GM18861 (cell line): Measurements from ENCODE around the gene GLTP.

Experiments used
- ATAC-seq: cut with Tn5 transposase; IDR thresholded peaks from one replicate; pipeline ENCODE4 v1.9.1; 2021; ENCODE audit not compliant: unreplicated experiment

Gene GLTP

DNA sequence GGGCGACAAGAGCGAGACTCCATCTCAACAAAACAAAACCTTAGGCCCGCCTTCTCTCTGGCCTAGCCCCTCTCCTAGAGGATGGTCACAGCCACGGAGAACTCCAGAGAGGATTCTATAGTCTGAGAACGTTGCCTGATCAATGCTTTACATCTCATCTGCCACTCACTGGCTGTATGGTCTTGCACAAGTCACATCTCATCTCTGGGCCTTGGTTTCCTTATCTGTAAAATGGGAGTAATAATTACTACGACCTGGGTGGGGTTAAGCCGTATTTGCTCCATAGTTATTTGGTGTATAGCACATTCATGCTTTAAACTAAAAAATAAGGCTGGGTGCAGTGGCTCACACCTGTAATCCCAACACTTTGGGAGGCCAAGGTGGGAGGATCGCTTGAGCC lies 55.6 kb downstream of the GLTP start:
- no peak for ATAC-seq

DNA sequence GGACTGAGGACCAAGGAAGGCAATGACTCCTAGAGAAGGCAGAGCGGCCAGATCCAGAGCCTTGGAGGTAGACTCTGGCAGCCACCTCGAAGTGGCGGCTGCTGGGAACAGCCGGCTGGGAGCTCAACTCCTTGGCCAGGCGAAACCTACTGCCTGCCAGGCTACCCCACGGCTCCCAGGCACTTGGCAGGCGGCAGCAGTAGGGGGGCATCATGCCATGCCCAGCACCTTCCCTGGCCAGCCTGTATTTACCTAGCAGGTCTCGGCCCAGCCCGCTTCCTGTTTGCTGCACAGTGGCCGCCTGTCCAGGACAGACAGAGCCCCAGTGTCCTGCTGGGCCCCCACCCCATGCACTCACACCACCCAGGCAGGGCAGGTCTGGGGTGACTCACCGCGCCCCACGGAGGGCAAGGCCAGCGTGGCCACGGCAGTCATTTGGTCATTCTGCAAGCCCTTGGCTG lies 57.4 kb downstream of the GLTP start:
- no peak for ATAC-seq

DNA sequence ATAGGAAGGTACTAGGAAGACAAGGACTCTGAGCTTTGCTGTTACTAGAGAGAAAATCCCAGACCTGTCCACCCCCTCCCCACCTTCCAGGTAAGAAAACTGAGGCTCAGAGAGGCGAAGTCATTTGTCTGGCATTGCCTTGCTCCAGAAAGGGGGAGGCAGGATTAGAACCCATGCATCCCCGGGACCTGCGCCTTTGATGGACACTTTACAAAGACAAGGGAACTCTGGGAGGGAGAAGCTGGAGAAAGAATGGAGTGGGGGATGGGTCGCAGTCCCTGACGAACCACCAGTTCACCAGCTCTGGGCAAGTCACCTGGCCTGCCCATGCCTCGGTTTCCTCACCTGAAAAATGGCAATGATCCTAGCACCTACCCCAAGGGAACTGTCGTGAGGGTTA lies 57.9 kb downstream of the GLTP start:
- ATAC-seq, result no peak

DNA sequence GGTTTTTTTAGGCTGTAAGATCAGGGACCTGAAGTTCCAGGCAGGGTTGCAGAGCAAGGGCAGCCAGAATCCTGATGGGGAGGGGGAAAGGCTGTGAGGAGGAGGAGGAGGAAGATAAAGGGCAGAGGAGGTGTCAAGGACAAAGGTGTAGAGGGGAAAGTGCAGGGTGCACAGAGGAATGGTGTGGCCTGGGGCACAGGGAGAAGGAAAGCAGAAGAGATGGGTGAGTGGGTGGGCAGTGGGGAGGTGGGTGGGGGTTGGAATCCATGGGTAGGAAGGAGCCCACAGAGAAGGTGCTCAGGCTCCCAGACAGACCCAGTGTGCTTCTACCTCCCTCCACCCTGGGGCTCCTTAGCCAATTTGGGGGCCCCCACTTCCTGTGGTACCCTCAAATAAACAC lies 58.4 kb downstream of the GLTP start:
- ATAC-seq, result no peak

DNA sequence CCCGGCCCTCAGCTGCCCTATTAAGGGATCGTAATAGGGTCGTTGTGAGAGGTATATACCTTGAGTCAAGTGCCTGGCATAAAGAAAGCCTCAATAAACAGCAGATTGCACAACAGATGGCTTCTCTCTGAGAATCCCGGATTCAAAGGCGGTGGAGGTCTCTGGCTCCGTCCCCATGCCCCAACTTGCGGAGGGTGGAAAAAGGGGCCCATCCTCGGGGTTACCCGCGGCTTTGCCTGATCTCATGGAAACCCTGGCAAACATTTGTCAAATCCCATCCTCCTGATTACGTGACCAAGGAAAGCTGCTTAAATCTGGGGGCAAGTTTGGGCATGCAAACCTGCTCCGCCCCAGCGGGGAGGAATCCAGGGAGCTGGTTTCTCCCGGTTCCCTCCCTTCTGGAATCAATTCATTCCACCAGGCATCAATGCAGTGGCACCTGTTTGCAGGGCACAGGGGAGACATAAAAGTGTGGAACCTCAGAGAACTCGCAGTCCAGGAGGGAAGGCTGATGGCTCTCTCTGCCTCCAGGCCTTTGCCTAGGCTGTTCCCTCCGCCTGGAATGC lies 59.4 kb downstream of the GLTP start:
- no peak for ATAC-seq

DNA sequence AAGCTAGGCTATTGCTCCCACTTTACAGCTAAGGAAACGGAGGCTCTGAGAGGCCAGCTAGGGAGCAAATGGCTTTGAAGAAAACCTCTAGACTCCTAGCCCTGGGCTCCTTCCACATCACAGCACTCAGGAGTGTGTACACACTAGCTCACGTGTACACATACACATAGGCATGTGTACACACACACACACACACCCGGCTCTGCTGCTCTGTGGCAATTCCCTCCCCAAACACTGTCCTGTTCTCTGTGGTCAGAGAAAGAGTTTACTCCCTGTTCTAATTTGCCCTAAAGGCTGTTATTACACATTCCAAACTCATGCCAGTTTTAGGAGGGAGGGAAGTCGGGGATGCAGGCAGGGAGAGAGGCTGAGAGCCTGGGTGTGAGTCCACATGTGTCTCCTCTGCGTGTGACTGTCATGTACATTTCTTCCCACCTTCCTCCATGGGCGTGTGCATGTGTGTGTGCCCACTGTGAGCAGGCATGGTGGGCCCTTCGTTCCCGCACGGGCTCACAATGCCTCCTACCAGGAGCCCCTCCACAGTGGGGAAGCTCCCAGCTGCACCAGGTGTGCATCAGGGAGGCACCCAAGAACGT lies 61.3 kb downstream of the GLTP start:
- ATAC-seq, result no peak

DNA sequence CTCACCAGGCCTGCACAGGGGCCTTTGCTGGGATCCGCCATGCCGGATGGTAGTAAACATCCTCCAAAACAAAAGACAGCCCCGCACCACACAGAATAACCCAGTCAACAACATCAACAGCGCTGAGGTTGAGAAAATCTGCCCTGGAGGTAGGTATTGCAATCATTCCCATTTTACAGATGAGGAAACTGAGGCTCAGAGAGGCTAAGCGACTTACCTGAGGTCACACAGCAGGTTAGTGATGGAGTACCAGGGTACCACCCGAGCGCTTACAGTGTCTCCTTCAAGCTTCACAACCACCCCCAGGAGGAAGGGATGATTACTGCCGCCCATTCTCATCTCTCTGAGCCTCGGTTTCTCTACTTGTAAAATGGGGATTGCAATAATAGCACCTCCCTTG lies 62.1 kb downstream of the GLTP start:
- ATAC-seq, result no peak

DNA sequence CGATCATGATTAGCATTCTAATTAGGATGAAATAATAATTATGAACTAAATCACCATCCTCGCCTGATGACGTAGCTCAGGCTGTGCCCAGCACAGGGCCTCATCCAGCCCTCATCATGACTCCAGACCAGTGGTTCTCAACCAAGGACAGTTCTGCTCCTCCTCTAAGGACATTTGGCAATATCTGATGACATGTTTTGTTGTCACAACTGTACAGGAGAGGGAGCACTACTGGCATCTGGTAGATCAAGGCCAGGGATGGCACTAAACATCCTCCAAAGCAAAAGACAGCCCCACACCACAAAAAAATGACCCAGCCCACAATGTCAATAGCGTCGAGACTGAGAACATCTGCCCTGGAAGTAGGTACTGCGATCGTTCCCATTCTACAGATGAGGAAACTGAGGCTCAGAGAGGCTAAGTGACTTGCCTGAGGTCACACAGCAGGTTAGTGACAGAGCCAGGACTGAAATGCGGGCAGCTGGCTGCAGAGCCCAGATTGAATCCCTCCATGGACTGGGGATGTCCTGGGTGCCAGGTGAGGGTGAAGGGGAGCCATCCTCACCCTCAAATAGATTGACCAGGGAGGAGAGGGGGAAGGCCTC lies 62.6 kb downstream of the GLTP start:
- no peak for ATAC-seq

DNA sequence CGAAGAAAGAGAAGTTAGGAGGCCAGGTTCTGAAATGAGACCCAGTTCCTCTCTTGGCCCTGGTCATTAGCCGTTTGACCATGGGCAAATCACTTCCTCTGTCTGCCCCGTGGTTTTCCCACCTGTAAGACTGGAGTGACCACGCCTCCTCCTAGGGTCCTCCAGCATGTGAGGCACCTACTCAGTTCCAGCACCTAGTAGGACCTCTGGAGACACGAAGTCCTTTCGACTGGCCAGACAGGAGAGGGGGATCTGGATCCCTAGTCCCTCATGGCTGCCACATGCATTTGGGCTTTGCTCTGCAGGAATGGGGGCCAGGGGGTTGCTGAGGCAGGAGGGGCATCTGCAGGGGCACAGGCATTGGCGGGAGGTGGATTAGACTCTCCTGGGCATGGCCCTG lies 63.5 kb downstream of the GLTP start:
- no peak for ATAC-seq

DNA sequence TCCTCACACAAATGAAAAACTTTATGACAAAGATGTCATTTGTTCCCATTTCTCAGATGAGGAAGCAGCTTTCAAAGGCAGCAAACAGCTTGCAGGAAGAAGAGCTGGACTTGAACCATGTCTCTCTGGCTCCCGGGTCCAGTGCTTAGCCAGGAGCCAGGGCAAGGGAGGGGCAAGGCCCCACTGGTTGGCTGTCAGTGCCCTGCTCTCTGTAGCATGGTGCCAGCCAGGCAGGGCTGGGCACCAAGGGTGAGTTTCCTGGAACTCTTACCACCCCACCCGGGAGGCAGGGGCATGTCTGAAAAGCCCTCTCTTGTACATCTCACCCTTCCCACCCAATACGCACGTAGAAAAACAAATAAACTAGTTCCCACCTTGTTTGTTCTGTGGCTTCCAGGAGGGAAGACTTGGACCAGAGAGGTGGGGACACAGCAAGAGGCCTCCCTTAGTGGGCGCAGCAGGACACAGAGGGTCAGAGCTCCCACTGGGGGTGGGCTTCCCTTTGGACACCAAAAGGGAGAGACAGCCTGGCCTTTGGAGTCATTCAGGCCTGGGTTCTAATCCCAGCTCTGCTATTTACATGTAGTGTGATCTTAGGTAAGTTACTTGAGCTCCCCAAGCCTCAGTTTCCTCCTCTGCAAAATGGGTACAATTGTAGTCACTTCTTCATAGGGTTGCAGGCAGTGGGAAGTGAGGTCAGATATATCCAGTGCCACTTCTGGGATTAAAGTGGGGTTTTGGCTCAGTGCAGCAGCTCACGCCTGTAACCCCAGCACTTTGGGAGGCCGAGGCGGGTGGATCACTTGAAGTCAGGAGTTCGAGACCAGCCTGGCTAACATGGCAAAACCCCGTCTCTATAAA lies 64.4 kb downstream of the GLTP start:
- no peak for ATAC-seq

DNA sequence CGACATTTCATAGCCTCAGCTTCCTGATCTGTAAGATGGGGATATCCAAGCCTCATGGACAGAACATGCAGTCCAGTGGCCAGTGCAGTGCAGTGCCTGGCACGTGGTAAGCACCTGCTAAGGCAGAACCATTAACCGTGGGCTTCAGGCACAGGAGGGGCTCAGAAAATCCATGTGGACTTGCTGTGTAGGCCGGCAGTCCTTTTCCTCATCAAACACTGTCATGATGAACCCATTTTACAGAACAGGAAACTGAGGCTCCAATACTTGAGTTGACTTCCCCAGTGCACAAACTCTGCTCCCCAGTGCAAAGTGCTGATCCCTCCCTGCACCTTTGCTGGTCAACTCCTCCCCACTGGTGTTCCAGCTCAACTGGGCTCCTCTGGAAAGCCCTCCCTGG lies 65.1 kb downstream of the GLTP start:
- ATAC-seq, result no peak

DNA sequence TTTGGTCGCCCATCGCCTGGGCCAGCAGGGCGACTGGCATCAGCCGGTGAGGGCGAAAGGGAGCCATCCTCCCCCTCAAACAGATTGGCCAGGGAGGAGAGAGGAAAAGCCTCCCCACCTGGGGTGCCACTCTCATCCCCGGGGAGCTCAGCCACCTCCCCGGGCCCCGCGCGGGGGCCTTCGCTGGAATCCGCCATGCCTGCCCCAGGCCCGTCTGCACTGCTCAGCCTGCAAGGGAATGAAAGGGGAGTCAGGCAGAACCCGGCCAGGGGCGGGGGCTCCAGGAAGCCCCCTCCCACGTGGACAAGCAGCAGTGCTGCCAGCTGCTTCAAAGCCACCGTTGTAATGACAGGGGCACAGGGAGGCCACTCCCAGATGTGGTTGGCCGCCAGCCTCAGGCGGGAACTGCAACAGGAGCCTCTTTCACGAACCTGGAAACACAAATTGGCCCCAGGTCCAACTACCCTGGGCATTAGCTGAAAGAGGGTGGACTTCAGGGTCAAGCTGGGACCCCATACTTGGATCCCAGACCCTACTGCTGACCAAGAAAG lies 65.7 kb downstream of the GLTP start:
- ATAC-seq, result no peak

DNA sequence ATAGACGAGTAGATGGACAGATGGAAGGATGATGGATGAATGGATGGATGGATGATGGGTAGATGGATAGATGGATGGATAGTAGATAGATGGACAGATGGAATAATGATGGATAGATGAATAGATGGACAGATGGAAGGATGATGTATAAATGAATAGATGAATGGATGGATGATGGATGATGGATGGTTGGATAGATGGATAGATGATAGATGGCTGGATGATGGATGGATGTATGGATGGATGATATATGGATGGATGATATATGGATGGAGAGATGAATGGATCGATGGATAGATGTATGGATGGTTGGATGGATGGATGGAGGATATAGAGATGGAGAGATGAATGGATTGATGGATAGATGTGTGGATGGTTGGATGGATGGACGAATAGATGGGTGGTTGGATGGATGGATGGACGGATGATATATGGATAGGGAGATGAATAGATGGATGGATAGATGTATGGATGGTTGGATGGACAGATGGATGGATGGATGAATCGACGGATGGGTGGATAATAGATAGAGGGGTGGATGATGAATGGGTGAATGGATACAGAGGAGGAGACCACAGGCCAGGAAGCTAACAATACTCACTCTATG lies 66.4 kb downstream of the GLTP start:
- ATAC-seq, result no peak

DNA sequence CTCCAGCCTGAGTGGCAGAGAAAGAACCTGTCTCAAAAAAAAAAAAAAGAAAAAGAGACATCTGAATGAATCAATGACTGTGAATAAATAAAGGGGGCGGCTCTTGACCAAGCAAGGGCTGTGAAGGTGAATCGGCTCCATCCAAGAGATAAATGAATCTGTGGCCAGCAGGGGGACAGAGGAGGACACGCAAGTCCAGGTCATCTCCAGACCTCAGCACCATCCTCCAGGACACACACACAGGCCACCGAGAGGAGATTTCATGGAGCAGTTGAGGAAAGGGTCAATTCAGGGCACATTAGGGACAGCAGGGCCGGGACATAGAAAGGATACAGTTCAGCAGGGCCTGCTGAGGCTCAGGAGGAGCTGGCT lies 68.7 kb downstream of the GLTP start:
- no peak for ATAC-seq

DNA sequence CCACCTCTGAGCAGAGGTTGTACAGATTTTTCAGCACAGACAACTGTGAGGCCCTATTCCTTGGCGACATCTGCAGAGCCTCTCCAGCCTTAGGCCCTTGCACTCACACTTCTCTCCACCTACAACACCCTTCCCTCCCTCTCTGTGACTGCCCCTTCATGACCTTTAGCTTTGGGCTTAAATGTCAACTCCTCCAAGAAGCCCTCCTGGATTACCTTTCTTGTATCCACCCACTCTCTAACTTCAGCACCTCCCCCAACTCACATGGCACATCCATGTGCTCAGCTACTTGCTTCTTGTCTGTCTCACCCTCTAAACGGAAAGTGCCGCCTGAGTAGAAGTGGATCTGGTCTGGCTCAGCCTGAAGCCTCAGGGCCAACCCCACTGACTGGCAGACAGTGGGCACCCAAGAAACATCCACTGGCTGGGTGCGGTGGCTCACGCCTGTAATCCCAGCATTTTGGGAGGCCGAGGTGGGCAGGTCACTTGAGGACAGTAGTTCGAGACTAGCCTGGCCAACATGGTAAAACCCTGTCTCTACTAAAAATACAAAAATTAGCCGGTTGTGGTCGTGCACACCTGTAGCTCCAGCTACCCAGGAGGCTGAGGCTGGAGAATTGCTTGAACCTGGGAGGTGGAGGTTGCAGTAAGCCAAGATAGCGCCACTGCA lies 69.3 kb downstream of the GLTP start:
- no peak for ATAC-seq

DNA sequence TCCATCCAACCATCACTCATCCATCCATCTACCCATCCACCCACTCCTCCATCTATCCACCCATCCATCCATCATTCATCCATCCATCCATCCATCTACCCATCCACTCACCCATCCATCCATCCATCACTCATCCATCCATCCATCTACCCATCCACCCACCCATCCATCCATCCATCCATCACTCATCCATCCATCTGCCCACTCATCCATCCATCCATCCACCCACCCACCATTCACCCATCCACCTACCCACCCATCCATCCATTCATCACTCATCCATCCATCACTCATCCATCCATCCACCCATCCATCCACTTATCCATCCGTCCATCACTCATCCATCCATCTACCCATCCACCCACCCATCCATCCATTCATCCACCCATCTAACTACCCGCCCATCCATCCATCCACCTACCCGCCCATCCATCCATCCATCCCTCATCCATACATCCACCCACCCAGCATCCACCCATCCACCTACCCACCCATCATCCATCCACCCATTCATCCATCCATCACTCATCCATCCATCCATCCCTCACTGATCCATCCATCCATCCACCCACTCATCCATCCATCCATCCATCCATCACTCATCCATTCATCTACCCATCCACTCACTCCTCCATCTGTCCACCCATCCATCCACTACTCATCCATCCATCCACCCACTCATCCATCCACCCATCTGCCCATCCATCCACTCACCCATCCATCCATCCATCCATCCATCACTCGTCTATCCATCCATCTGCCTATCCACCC lies 71.3 kb downstream of the GLTP start:
- no peak for ATAC-seq

DNA sequence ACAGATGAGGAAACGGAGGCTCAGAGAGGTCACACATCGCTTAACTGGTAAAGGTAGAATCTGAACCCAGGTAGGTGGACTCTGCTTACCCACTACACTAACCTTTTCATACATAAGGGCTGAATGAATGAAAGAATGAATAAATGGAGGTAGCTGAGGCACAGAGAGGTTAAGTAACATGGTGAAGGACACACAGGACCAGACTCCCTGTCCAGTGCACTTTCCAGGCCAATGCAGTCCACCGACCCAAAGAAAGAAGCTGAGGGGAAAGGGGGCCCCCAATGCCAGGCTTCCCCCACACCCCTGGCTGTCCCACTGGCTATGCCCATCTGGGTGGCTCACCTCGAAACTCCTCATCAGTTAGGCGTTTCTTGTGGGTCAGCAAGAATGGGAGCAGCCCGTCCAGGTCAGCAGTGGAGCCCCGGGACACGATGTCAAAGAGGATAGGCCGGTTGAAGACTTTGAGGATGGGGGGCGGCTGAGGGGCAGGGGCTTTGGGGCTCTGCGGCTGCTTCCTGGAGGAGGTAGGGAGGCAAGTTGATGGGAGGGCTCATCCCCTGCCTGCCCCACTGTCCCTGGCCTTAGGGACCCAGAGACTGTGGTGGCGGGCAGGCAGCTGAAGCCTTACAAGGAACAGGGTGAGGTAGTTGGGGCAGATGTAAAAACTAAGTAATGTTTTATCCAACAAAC lies 72.2 kb downstream of the GLTP start:
- no peak for ATAC-seq

DNA sequence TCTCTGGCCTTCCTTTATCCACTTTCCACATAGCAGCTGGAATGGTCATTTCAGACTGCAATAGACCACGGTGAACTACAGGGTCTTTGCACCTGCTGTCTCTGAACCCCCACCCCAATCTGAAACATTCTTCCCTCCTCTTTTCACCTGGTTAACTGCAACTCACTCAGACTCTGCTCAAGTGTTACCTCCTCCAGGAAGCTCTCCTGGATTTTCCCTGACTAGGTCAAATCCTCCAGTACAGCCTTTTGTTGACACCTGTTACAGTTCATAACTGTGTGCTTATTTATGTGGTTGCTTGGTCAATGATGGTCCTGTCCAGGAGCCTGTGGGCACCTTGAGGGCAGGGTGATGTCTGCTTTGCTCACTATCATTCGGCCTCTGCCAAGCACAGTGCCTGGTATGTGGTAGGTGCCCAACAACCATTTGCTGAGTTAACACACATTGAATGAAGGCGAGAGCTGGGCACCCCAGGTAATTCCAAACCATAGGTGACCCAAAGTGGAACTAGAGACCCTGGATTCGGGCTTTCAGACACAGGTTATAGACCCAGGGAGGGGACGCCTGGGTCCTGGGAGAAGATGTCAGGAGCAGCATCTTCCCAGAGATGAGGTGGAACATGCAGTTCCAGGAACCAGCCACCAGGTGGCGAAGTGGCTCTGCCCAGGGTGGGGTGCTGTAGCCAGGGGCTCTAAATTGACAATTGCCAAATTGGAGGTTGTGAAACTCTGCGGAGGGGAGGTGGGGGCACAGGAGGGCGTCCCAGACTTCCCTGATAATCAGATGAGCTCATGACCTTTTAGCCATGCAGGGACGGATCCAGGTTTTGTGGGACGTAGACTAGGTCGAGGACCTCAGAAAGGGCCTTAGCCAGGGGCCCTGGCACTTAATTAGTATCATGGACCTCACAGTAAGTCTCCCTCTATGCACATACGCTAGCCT lies 75.2 kb downstream of the GLTP start:
- no peak for ATAC-seq
